Neural progenitor cell (in vitro differentiated cells): ENCODE data around the gene GALR2.

ENCODE experiments used
- EZH2 ChIP-seq: fragments of 200-600 bp; sonication (generic); IDR thresholded peaks from 2 replicates; pipeline ENCODE4 v1.6.1; 2017; ENCODE audit warnings: antibody characterized with exemption, mild to moderate bottlenecking, moderate library complexity
- EZH2phosphoT487 ChIP-seq: fragments of 200-600 bp; sonication (generic); IDR thresholded peaks from 2 replicates; pipeline ENCODE4 v1.6.1; 2017; ENCODE audit warnings: antibody characterized with exemption
- TF ChIP-seq, protein P1 (sequence below): fragments of 200-600 bp; sonication (generic); IDR thresholded peaks from 2 replicates; pipeline ENCODE4 v1.5.1; 2017; ENCODE audit warnings: antibody characterized with exemption, mild to moderate bottlenecking

DNA sequence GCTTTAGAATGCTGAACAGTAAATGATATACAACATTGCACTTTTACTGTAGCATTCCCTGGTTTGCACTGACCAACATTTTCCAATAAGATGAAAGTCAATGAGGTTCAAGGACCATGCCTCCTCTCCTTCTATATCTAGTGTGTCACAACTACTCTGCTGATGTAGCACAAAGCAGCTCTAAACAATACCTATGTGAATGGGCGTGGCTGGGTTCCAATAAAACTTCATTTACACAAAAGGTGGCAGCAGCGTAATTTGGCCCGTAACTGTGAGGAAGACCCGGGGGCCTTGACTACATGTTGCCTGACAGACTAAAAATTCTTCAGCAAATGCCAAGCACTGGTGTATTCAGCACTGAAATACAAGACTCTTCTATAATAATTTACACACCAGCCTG lies 8.8 kb upstream of the GALR2 start:
- TF ChIP-seq, protein P1, sequence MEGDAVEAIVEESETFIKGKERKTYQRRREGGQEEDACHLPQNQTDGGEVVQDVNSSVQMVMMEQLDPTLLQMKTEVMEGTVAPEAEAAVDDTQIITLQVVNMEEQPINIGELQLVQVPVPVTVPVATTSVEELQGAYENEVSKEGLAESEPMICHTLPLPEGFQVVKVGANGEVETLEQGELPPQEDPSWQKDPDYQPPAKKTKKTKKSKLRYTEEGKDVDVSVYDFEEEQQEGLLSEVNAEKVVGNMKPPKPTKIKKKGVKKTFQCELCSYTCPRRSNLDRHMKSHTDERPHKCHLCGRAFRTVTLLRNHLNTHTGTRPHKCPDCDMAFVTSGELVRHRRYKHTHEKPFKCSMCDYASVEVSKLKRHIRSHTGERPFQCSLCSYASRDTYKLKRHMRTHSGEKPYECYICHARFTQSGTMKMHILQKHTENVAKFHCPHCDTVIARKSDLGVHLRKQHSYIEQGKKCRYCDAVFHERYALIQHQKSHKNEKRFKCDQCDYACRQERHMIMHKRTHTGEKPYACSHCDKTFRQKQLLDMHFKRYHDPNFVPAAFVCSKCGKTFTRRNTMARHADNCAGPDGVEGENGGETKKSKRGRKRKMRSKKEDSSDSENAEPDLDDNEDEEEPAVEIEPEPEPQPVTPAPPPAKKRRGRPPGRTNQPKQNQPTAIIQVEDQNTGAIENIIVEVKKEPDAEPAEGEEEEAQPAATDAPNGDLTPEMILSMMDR: no peak
- no peak for TF ChIP-seq EZH2phosphoT487
- no peak for TF ChIP-seq EZH2
